AG08396 (cell line): Measurements from ENCODE around the gene TJAP1.
"Not testable (repeated sequence)": the region's sequence is repeated elsewhere in the genome, so short reads cannot be mapped to it uniquely, and the experiment has no call there.

Source experiments
- DNase-seq: peaks from one replicate; pipeline ENCODE4 v3.0.0; 2012; ENCODE audit warnings: low spot score, mixed read lengths

TJAP1 gene

GRCh38 chr6:43505718-43506117 lies 28.3 kb downstream of the TJAP1 start:
- DNase-seq, result no peak

GRCh38 chr6:43506171-43506570 lies 28.8 kb downstream of the TJAP1 start:
- no peak for DNase-seq

- peak; percentile 87 for DNase-seq
Observed at GRCh38 chr6:43506667-43507471, 29.5 kb downstream of the TJAP1 start.

DNA sequence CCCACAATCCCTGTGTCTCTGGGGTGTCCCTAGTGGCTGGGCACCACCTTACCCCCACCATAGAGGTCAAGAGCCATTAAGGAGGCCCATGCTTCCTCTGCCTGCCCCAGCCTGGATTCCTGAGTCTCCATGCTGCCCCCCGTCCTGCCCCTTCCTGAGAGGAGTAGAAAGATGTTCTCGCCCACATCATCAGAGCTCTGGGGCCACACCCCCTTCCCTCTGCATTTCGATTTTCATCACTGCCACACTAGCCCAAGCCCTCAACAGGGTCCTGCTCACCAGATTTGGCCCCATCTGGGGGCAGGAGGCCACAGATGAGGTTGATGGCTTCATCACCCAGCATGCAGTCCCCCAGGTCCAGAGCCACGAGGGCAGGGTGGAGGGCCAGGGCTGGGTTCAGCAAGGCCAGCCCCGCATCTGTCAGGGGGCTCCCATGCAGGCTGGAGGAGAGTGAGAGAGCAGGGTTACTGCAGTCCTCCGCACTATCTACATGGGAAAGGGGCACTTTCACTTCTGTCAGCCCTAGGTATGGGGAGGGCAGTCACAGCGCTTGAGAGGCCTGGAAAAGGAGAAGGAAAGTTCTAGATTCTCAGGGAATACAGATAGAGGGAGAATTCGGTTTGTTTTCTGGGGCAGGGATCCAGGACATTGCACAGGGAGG lies 31.2 kb downstream of the TJAP1 start:
- DNase-seq, result no peak

GRCh38 chr6:43509142-43509983 lies 32.0 kb downstream of the TJAP1 start:
- DNase-seq, result peak; percentile 23

GRCh38 chr6:43509984-43510826 lies 32.8 kb downstream of the TJAP1 start, which contains the start of gene LRRC73:
Gene LRRC73, minus strand, starts transcription at chr6:43510346. Its CDS starts 561 bp downstream, at chr6:43509785.
- DNase-seq, result peak; percentile 92

DNA sequence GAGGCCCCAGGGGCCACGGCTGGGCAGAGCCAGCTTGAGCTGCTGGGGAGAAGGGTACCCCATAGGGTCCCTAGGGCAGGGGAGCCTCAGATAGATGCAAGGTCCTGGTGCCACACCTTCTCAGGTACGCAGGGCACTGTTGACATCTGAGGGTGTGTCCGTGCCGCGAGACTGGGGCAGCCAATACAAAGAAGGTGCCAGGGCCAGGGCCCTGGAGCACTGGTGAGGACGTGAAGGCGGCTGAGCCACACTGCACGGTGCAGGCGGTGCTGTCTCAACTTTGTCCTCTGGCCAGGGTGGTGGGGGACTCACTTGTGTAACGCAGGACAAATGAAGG lies 33.4 kb downstream of the TJAP1 start:
- no peak for DNase-seq

GRCh38 chr6:43511824-43512415 lies 34.5 kb downstream of the TJAP1 start:
- no peak for DNase-seq

DNA sequence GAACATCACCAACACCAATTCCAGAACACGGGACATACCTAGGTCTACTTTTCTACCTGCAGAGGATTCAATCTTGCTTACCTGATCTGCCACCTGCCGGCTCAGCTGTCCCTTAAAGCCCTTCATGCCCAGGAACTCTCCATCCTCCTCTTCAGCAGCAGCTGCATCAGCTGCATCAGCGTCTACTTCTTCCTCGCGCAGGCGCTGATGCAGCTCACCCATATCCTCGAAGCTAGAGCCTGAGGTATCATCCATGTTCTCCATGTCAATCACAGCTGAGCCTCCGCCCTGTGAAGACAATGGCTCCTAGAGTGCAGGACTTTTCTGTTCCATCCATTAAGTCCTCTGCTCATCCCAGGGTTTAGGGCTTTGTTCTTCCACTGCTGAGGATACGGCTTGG lies 38.4 kb downstream of the TJAP1 start:
- no peak for DNase-seq

DNA sequence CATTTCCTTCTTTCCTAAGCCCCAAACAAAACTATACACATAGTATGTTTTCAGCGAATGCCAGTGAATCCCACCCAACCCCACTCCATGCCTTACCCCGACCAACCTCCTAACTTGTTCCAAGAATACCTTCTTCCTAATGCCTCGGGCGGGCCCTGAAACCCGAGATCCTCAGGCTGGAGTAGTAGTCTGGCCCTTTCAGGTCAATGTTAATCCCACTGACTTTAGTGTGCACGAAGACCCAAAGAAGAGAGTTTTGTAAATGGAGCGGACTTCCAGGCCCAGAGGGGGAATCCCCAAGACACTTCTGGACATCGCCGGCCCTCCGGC lies 39.0 kb downstream of the TJAP1 start:
- DNase-seq, result no peak

GRCh38 chr6:43516697-43517504 lies 39.5 kb downstream of the TJAP1 start, which contains the start of the genes POLR1C and YIPF3:
Gene POLR1C, plus strand, starts transcription at chr6:43517089. Its CDS starts 21 bp downstream, at chr6:43517110.
Gene YIPF3, minus strand, starts transcription at chr6:43516926. Its CDS starts 119 bp downstream, at chr6:43516807.
- DNase-seq, result peak; percentile 98

DNA sequence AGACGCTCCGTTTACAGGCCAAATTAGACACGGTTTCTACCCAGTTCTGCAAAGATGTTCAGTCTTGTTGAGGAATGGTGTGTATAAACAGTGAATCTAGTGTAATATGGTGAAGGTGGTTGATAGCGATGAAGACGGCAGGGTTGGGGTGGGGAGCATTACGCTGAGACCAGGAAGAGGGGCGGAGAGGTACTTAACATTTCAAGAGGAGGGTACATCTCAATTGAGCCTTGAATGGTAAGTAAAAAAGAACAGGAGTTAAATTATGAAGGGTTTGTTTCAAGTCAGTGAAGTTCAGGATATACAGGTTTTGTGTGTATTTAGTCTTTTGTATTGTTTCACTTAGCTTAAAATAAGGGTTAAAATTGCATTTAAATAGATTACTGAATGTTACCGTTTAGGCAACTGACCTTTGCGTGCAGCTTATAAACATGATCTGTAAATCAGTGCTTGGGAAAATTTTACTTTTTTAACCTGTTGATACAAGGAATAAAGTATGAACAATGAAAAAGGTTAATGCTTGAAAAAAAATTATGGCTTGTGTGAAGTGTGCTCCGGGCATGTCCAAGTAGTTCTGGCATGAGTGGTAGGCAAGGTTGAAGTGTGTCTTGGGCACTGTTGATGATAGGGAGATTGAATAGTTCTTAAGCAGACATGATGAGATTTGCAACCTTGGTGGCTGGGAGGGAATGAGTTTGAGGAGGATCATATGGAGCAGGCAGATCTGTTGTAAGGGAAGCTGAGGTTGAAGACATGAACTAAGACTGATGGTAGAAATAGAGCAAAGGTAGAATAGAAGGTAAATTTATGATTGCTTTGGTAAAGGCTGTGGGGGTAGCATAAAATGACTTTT lies 40.4 kb downstream of the TJAP1 start:
- DNase-seq, result no peak

- DNase-seq, result no peak
Observed at GRCh38 chr6:43520097-43520496, 42.7 kb downstream of the TJAP1 start.

DNA sequence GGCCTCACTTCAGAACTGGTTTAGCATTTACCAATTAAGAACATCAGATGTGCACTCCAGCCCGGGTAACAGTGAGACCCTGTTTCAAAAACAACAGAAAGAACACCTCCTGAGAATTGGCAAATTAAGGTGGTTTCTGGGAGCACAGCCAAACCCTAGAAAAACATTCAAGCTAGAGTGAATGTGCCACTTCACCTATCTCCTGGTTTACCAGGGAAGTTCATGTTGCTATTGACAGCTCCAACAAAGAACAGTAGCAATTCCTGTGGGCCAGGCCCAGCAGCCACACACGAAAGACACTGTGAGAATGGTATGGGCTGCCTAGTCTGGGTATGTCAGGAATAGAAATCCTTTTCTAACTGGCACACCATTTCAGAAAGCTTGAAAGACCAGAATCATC lies 44.5 kb downstream of the TJAP1 start:
- DNase-seq, result no peak

GRCh38 chr6:43522547-43523261 lies 45.3 kb downstream of the TJAP1 start:
- no peak for DNase-seq

- no peak for DNase-seq
Observed at GRCh38 chr6:43523284-43523683, 45.9 kb downstream of the TJAP1 start.

DNA sequence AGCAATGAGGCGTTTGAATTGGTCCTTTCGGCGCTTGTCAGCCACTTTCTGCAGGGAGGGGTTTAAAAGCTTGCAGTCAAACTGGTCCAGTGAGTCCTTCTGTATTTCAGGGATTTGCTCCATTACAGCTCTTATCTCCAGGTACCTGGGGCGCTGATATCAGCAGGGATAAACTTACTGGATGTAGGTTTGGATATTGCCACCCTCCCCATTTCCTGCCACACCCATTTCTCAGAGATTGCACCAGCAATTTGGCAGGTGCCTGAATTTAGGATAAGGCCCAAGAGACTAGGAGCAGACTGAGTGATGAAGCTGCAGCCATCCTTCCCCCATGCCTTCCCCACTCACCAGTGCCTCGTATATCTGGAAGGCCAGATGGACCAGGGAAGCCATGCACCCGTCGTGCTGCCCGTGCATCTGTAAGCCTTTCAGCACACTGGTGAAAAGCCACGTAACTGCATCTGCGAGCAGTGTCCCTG lies 47.2 kb downstream of the TJAP1 start:
- DNase-seq, result no peak

GRCh38 chr6:43532201-43532600 lies 54.8 kb downstream of the TJAP1 start:
- DNase-seq, result peak; percentile 31

DNA sequence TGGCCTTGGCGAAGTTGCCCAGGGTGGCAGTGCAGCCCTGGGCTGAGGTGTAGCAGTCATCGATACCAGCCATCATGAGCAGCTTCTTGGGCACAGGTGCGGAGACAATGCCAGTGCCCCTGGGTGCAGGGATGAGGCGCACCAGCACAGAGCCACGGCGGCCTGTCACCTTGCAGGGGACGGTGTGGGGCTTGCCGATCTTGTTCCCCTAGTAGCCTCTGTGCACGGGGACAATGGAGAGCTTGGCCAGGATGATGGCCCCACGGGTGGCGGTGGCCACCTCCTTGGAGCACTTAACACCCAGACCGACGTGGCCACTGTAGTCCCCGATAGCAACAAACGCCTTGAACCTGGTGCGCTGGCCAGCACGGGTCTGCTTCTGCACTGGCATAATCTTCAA lies 61.6 kb downstream of the TJAP1 start:
- DNase-seq, result not testable (repeated sequence)
